ENCODE measurements around the gene COL5A1. TPM values are rescaled to one million over a fixed set of nuclear protein-coding genes. Genes with fewer than 3 reads are reported as not detected.

The COL5A1 gene
- total RNA-seq, 1 donor: 295 TPM

DNA sequence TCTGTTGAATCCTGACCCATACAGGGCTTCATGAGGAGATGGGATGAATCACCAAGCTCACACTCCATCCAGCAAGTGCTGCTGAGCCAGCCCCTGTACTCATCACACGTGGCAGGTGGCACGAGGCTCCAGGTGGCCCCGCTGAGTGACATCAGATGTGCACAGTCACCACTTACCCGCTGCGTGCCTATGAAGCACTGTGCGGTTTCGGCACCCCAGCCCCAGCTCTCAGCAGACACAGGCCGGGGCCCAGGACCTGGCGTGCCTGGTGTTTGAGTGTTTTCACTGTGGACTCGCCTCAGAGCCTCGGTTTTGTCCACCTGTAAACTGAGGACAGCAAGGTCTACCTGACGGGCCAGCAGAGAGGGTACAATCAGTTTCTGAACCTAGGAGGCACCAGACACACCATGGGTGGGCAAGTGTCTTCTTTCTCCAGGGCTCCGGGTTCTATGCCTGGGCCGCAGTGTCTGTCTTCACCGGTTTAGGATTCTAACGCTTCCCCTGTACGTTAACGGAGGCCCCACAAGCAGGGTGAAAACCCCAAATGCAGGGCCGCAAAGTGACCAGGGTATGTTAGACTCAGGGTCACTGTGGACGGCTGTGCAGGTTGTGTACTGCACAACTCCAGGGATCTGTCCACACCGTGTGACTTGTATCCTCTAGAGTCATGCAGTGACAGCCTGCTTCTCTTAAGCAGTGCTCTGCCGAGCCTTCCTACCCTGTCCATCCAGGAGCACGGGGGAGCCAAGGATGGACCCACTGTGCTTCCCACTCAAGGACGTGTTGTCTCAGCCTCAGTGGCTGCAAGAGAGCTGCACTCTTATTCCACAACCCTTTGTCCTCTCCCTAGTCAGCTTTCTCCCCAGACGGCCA is 44.3 kb upstream of the COL5A1 start:
- no peak for DNase-seq (ENCODE audit: low read depth)
- TF ChIP-seq, protein P1, sequence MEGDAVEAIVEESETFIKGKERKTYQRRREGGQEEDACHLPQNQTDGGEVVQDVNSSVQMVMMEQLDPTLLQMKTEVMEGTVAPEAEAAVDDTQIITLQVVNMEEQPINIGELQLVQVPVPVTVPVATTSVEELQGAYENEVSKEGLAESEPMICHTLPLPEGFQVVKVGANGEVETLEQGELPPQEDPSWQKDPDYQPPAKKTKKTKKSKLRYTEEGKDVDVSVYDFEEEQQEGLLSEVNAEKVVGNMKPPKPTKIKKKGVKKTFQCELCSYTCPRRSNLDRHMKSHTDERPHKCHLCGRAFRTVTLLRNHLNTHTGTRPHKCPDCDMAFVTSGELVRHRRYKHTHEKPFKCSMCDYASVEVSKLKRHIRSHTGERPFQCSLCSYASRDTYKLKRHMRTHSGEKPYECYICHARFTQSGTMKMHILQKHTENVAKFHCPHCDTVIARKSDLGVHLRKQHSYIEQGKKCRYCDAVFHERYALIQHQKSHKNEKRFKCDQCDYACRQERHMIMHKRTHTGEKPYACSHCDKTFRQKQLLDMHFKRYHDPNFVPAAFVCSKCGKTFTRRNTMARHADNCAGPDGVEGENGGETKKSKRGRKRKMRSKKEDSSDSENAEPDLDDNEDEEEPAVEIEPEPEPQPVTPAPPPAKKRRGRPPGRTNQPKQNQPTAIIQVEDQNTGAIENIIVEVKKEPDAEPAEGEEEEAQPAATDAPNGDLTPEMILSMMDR (IDR thresholded peaks at IDR 0.05; ENCODE audit: insufficient read depth, low read depth, low read length): no peak
- no peak overlapping the region for H3K4me3 ChIP-seq (ENCODE audit: low read depth, low read length)

DNA sequence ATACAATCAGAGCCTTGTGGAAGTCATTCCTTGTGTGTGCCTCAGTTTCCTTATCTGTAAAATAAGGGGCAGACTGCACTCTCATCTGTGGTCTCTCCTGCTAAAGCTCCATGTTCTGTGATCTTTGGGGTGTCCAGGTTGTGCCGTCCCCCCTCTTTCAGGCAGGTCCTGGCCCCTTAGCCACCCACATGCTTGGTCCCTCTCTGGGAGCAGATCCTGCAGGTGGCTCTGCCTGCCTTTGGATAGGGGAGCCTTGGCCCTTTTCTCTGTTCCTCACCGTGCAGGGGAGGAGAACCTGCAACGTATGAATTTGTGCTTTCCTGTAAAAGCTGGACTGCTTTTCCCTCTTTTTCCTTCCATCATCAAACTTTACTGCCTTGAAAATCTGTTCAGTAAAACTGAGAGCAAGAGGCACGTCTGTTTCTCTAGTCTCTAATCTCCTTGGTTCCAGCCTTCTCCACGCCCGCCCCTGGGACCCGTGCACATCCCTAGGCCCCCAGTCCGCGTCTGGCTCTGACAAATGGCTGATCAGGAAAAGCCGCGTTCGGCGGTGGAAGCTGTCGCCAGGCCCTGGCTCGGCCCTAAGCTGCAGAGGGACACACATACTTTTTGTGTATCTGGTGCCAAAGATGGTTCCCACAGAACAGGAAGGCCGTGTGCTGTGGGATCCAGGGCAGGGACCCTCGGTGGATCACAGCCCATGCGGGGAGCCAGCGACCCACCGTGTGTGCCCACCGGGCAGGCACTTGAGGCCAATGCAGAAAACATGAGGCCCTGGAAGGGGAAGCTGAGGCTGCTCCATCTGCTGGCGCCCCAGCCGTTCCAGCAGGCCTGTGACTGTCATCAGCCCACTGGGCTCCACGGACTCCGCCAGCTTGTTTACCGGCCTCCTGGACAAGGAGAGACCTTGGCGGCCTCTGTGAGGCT is 43.4 kb upstream of the COL5A1 start:
- DNase-seq (ENCODE audit: low read depth): no peak
- H3K4me3 ChIP-seq (ENCODE audit: low read depth, low read length): no peak overlapping the region
- TF ChIP-seq, protein P1 (IDR thresholded peaks at IDR 0.05; ENCODE audit: insufficient read depth, low read depth, low read length): no peak

DNA sequence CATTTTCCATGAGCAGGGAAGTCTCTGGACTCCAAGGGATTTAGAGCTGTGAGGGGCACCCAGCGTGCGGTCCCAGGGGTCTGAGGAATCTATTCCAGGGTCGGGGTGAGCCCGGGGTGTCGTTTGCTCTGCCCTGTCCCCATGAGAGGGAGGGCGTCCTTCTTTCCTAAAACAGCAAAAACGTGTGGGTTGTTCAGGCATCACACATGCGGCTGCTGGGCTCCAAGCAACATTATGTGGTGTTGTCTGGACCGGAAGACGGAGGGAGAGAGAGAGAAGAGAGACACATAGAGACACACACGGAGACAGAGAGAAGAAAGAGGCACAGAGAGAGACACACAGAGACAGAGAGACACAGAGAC is 42.7 kb upstream of the COL5A1 start:
- DNase-seq (ENCODE audit: low read depth): no peak
- TF ChIP-seq, protein P1 (IDR thresholded peaks at IDR 0.05; ENCODE audit: insufficient read depth, low read depth, low read length): no peak
- no peak overlapping the region for H3K4me3 ChIP-seq (ENCODE audit: low read depth, low read length)

DNA sequence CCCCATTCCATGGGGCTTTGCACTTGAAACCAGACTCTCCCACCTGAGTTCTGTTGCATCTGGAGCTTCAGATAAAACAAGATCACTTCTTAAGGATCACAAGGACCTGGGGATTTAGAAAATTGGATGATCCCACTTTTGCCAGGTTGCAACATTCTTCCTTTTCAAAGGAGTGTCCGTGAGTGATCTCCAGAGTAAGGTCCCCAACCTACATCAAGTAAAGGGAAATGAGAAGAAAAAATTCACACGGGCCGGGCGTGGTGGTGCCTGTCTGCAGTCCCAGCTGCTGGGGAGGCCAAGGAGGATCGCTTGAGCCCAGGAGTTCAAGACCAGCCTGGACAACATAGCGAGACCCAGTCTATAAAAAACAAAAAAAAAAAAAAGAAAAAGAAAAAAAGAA is 41.2 kb upstream of the COL5A1 start:
- no peak overlapping the region for H3K4me3 ChIP-seq (ENCODE audit: low read depth, low read length)
- DNase-seq (ENCODE audit: low read depth): no peak
- TF ChIP-seq, protein P1 (IDR thresholded peaks at IDR 0.05; ENCODE audit: insufficient read depth, low read depth, low read length): no peak

DNA sequence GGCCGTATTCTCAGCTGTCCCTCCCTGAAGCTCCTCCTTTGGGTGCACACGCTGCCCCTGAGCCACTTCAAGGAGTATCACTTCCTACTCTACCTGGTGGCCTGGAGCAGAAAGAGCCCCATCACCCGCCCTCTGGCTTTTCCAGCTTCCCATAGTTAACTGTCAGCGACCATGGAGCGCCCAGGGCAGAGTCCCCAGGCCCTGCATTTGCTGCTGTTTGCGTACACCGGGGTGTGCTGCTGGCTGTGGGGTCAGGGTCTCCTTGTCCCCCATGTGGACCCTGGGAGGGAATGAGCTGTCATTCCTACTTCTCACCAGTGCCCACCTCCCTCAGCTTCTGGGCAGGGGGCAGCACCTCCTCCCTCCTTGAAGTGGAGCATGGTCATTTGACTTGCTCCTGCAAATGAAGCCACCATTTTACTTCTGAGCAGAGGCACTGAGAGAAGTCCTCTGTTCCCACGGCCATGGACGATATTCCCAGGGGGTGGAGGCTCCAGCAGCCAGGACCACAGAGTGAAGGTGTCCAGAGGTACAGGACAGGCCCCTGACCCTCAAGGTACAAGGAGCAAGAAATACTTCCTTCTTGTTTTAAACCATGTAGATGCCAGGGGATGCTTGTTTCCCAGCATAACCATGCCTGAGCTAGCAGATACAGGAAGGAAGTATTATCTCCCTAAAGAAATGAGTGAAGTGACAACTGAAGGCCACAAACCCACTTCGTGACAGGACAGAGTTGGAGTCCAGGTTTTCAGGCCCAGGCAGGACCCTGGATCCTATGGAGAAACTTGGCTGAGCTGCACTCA is 40.6 kb upstream of the COL5A1 start:
- TF ChIP-seq, protein P1 (IDR thresholded peaks at IDR 0.05; ENCODE audit: insufficient read depth, low read depth, low read length): no peak
- H3K4me3 ChIP-seq (ENCODE audit: low read depth, low read length): no peak overlapping the region
- no peak for DNase-seq (ENCODE audit: low read depth)

DNA sequence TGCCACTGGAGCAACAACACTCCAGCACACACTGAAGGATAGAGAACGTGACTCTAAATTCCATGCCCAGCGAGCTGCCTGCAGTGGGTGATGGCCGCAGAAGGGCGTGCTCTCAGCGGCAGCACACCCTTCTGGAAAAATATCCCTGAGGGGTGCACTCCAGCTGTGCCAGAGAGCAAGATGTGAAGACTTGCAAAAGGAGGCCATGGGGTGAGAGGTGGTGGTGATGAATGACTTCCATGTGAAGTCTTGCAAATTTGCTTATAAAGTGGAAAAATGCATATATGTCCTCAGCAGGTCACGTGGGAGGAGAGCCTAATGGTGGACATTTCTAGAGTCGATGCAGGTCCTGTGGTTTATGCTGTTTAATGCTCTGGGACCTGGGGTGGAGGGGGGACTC is 39.8 kb upstream of the COL5A1 start:
- H3K4me3 ChIP-seq (ENCODE audit: low read depth, low read length): no peak overlapping the region
- DNase-seq (ENCODE audit: low read depth): peak; percentile 72
- TF ChIP-seq, protein P1 (IDR thresholded peaks at IDR 0.05; ENCODE audit: insufficient read depth, low read depth, low read length): no peak

Data from fibroblast of villous mesenchyme (primary cell).